ENCODE data around the gene PITX2.

GRCh38 chr4:110629780-110630687, 7.2 kb upstream of the PITX2 start:
- TF ChIP-seq EP300 (IDR thresholded peaks at IDR 0.05; ENCODE audit: borderline replicate concordance) (no peak), FOXM1 (IDR thresholded peaks at IDR 0.05; ENCODE audit: borderline replicate concordance, low read depth) (no peak), CEBPB (IDR thresholded peaks at IDR 0.05) (no peak), CREB1 (IDR thresholded peaks at IDR 0.05; ENCODE audit: low read depth) (no peak), EGR1 (IDR thresholded peaks at IDR 0.05) (no peak), USF1 (IDR thresholded peaks at IDR 0.05) (no peak), TAF1 (IDR thresholded peaks at IDR 0.05; ENCODE audit: low read depth) (no peak), REST (IDR thresholded peaks at IDR 0.05; ENCODE audit: low read depth) (no peak), YY1 (IDR thresholded peaks at IDR 0.05; ENCODE audit: low read depth) (no peak), ZBTB7A (IDR thresholded peaks at IDR 0.05; ENCODE audit: low read depth) (no peak), RAD21 (IDR thresholded peaks at IDR 0.05; ENCODE audit: low read depth) (no peak), NFIC (IDR thresholded peaks at IDR 0.05) (no peak), MAX (IDR thresholded peaks at IDR 0.05) (no peak), TEAD4 (IDR thresholded peaks at IDR 0.05) (no peak)

All from Ishikawa (cell line).